Non-pigmented ciliary epithelial cell (primary cell): ENCODE measurements around the gene OXGR1.
"Not testable (repeated sequence)": the region's sequence is repeated elsewhere in the genome, so short reads cannot be mapped to it uniquely, and the experiment has no call there.

Experiments used
- DNase-seq: peaks from one replicate; pipeline ENCODE4 v3.0.0-alpha.2; 2010; ENCODE audit warnings: low read depth

OXGR1 gene

GRCh38 chr13:96994017-96994857 is at the start of gene OXGR1:
OXGR1 (minus strand) TSS chr13:96994476; CDS start chr13:96987759, 6,717 bp downstream.
- DNase-seq, result no peak

GRCh38 chr13:97043302-97043701 is 49.0 kb upstream of the OXGR1 start:
- DNase-seq, result peak; percentile 55

- DNase-seq, result peak; percentile 60
Observed at GRCh38 chr13:97030705-97031452, 36.6 kb upstream of the OXGR1 start.

GRCh38 chr13:97028441-97029299 is 34.4 kb upstream of the OXGR1 start:
- DNase-seq, result no peak

- DNase-seq, result no peak
Observed at GRCh38 chr13:97027162-97027554, 32.9 kb upstream of the OXGR1 start.

GRCh38 chr13:97026531-97027161 is 32.4 kb upstream of the OXGR1 start:
- DNase-seq, result no peak

- DNase-seq, result not testable (repeated sequence)
Observed at GRCh38 chr13:97023812-97024211, 29.5 kb upstream of the OXGR1 start.

GRCh38 chr13:97023117-97023516 is 28.8 kb upstream of the OXGR1 start:
- DNase-seq, result no peak

GRCh38 chr13:97021241-97021640 is 27.0 kb upstream of the OXGR1 start:
- DNase-seq, result no peak

GRCh38 chr13:97020689-97021240 is 26.5 kb upstream of the OXGR1 start:
- DNase-seq, result no peak

GRCh38 chr13:97020194-97020593 is 25.9 kb upstream of the OXGR1 start:
- no peak for DNase-seq

GRCh38 chr13:97019236-97019635 is 25.0 kb upstream of the OXGR1 start:
- DNase-seq, result no peak

GRCh38 chr13:97018029-97018819 is 23.9 kb upstream of the OXGR1 start:
- no peak for DNase-seq

GRCh38 chr13:97017322-97017721 is 23.0 kb upstream of the OXGR1 start:
- no peak for DNase-seq

- DNase-seq, result no peak
Observed at GRCh38 chr13:97015661-97016350, 21.5 kb upstream of the OXGR1 start.

GRCh38 chr13:97012251-97013048 is 18.2 kb upstream of the OXGR1 start:
- no peak for DNase-seq

GRCh38 chr13:97011446-97012131 is 17.3 kb upstream of the OXGR1 start:
- no peak for DNase-seq

- DNase-seq, result no peak
Observed at GRCh38 chr13:97008643-97009042, 14.4 kb upstream of the OXGR1 start.
